Right lobe of liver (tissue), 6 donors: ENCODE measurements around the gene ADAR. TPM values are rescaled to one million over a fixed set of nuclear protein-coding genes. Genes with fewer than 3 reads are reported as not detected.

ENCODE experiments used
- ATAC-seq, 4 donors: fragments of 200-7000 bp; cut with Tn5 transposase; one replicate each; pipeline ENCODE4 v1.9.1; 2020; ENCODE audit warnings: mild to moderate bottlenecking in 4 of 4, moderate library complexity in 4 of 4
- DNase-seq, 3 donors: peaks; one replicate each; pipeline ENCODE4 v3.0.0-alpha.2; 2020
- H3K27ac ChIP-seq, 3 donors: fragments of 200-600 bp; one replicate each; pipeline ENCODE4 v1.8.0; 2022
- H3K27me3 ChIP-seq, 2 donors: fragments of 200-600 bp; one replicate each; pipeline ENCODE4 v1.8.0; 2022
- H3K36me3 ChIP-seq, 4 donors: fragments of 200-600 bp; sonication (generic) in 1 of 4; one replicate each; pipeline versions ENCODE4 v1.5.1 to v1.8.0; 2017 to 2022; ENCODE audit warnings: control low read depth in 1 of 4
- H3K4me1 ChIP-seq, 4 donors: fragments of 200-600 bp; sonication (generic) in 1 of 4; one replicate each; pipeline versions ENCODE4 v1.5.1 to v1.8.0; 2017 to 2022; ENCODE audit warnings: control low read depth in 1 of 4
- H3K4me3 ChIP-seq, 3 donors: fragments of 200-600 bp; one replicate each; pipeline ENCODE4 v1.8.0; 2022
- H3K9me3 ChIP-seq, 4 donors: fragments of 200-600 bp; sonication (generic) in 1 of 4; one replicate each; pipeline versions ENCODE4 v1.5.1 to v1.8.0; 2017 to 2022; ENCODE audit warnings: control low read depth in 1 of 4
- CTCF ChIP-seq, 4 donors: fragments of 200-600 bp in 3 of 4; fragments of 450-650 bp in 1 of 4; IDR thresholded peaks; one replicate each; pipeline versions ENCODE4 v1.5.1 to v1.8.0; 2016 to 2022; ENCODE audit warnings: antibody characterized with exemption in 4 of 4, mild to moderate bottlenecking in 2 of 4
- POLR2A ChIP-seq: fragments of 450-650 bp; IDR thresholded peaks from one replicate; pipeline ENCODE4 v1.6.1; 2017; ENCODE audit warnings: antibody characterized with exemption, mild to moderate bottlenecking
- WGBS: methylation state at CpG from one replicate; pipeline ENCODE4 v1.1.6; 2018; ENCODE audit warnings: low coverage, low lambda C conversion rate; ENCODE audit not compliant: insufficient coverage; ENCODE audit errors: missing lambda C conversion rate; 5-methylcytosine and 5-hydroxymethylcytosine counted together
- intact Hi-C, 2 donors: fragments of 100-400 bp; cut with DNase I; formaldehyde crosslinking; loops; one replicate each; pipeline versions ENCODE4 v1.11.2 to v1.14.1; 2022
- total RNA-seq, 6 experiments: library from RNA; depleted of rRNA in 2 of 6; stranded (reverse); fragments of >200 nt in 2 of 6; fragmentation: NEBNext Ultra II Directional in 3 of 6; extraction: Animal tissue kit (Norgen Biotek cat#: 25700) in 3 of 6; gene quantifications; one replicate each; pipeline versions ENCODE4 v1.1.0 to v1.2.4, GENCODE V29; 2016 to 2023
- donor health status: DM: no; HTN: yes; CAD: no.
- donor health status: DM: no; HTN: no; CAD: no.
- donor health status: DM: no; HTN: no; CAD: no.
- donor health status: DM: no; HTN: yes; CAD: no.
- donor health status: DM: no; HTN: yes; CAD: no.

Gene ADAR
- total RNA-seq, 6 experiments from 2014 or later = 69.9 to 105 (median 78.7) TPM

GRCh38 chr1:154641534-154641933 lies 33.5 kb upstream of the ADAR start:
- 91% methylated on average over 1 of the region's 1 CpG for WGBS
- intact Hi-C loops = no loop called here
- no peaks in the 10 kb centered on the region for H3K27me3 ChIP-seq
- no peaks in the 10 kb centered on the region for H3K9me3 ChIP-seq
- no peak for DNase-seq
- no peaks in the 10 kb centered on the region for H3K36me3 ChIP-seq
- no peaks in the 10 kb centered on the region for H3K4me1 ChIP-seq
- H3K27ac ChIP-seq = no peak overlapping the region
- ATAC-seq = no peak
- H3K4me3 ChIP-seq = no peak overlapping the region
- no peak for TF ChIP-seq POLR2A
- no peak for TF ChIP-seq CTCF (IDR thresholded peaks at IDR 0.05)

- H3K36me3 ChIP-seq = no peaks in the 10 kb centered on the region
- H3K4me3 ChIP-seq = no peak overlapping the region
- DNase-seq (no peak), ATAC-seq (no peak)
- TF ChIP-seq POLR2A (no peak), CTCF (IDR thresholded peaks at IDR 0.05) (no peak)
- no peaks in the 10 kb centered on the region for H3K4me1 ChIP-seq
- H3K9me3 ChIP-seq = no peaks in the 10 kb centered on the region
- intact Hi-C loops = no loop called here
- H3K27ac ChIP-seq = no peak overlapping the region
- H3K27me3 ChIP-seq = no peaks in the 10 kb centered on the region
Observed at GRCh38 chr1:154639876-154640275, 31.9 kb upstream of the ADAR start.

DNA sequence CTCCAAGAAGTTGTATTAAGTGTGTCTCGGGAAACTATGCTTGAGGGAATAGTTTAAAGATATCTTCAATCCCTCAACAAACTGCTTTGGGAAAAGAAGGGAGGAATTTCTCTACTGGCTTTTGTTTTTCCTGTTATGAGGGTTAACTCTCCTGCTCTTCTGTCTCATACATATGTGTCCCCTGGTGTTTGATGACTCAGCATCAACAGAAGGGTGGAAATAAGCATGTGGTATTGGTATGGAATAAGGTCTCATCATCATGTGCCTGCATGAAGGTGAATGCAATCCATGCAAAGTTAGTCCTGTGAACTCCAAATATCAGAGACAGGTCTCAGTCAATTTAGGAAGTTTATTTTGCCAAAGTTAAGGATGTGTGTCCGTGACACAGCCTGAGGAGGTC lies 27.2 kb upstream of the ADAR start:
- no peaks in the 10 kb centered on the region for H3K27me3 ChIP-seq
- no peaks in the 10 kb centered on the region for H3K9me3 ChIP-seq
- no peak overlapping the region for H3K4me3 ChIP-seq
- 30% methylated on average over 2 of the region's 2 CpGs for WGBS
- H3K36me3 ChIP-seq = no peaks in the 10 kb centered on the region
- TF ChIP-seq CTCF (IDR thresholded peaks at IDR 0.05) = no peak
- no peak for TF ChIP-seq POLR2A
- intact Hi-C loops = no loop called here
- DNase-seq (no peak), ATAC-seq (no peak)
- no peaks in the 10 kb centered on the region for H3K4me1 ChIP-seq
- H3K27ac ChIP-seq = no peak overlapping the region

DNA sequence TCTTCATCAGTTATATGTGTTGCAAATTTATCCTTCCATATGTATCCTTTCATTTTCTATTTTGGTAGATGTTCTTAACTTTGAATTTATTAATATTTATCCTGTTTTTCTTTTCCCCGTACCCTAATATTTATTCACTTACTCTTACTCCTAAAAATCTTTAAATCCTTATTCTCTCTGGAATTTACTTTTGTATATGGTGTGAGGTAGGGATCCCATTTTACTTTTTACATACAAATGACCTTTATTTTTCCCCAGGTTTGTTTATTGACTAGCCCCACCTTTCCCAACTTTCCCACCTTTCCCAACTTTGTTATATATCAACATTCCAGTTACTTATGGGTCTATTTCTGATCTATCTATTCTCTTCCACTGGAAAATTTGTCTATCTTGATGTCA lies 21.7 kb upstream of the ADAR start:
- no peak for ATAC-seq
- TF ChIP-seq CTCF (IDR thresholded peaks at IDR 0.05) = no peak
- TF ChIP-seq POLR2A = no peak
- no peak for DNase-seq
- Histone ChIP-seq H3K4me1 (peaks cover 0 to 10% (median 4%) of the 10 kb centered on the region in 4 donors), H3K9me3 (peaks cover 0 to 3% (median 0%) of the 10 kb centered on the region in 4 donors), H3K27me3 (no peaks in the 10 kb centered on the region), H3K4me3 (no peak overlapping the region), H3K27ac (no peak overlapping the region), H3K36me3 (peaks cover 0 to 3% (median 0%) of the 10 kb centered on the region in 4 donors)
- intact Hi-C loops = no loop called here
- no CpG with 5 or more reads among the region's 1 CpG for WGBS

DNA sequence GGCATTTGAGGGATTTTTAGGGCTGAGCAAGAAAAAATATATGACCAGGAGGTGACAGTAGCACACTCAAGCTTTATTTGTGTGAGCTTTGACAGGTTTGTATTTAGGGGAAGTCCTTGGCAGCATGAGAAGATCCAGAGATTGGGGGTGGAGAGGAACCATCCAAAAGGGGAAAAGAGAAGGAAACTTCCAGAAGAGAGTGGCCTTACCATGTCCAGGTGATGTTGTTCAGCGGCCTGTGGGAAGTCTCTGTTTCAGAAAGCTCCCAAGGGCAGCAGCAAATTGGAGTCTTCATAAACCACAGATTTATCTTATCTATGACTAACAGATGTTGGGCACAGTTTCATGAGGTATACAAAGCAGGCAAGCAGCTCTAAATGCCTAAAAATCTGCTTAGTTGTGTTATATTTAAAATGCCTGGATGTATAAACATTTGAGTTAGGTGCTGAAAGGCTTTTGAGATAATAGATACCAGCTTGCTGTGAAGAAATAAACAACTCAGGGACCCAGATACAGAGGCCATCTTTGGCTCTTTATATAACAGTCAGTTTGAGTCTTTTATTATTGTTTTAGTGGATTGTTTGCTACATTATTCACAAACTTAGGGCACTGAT lies 21.2 kb upstream of the ADAR start:
- Histone ChIP-seq H3K36me3 (peaks cover 0 to 8% (median 0%) of the 10 kb centered on the region in 4 donors), H3K27me3 (no peaks in the 10 kb centered on the region), H3K27ac (no peak overlapping the region), H3K9me3 (peaks cover 0 to 3% (median 0%) of the 10 kb centered on the region in 4 donors), H3K4me1 (peaks cover 0 to 10% (median 4%) of the 10 kb centered on the region in 4 donors), H3K4me3 (no peak overlapping the region)
- intact Hi-C loops = no loop called here
- DNase-seq (no peak), ATAC-seq (no peak)
- TF ChIP-seq POLR2A (no peak), CTCF (IDR thresholded peaks at IDR 0.05) (no peak)
- 78% methylated on average over 1 of the region's 1 CpG for WGBS
